Neutrophil (primary cell): ENCODE measurements around the gene PDE11A.

Experiments
- H3K27ac ChIP-seq: fragments of 200-600 bp; sonication (generic); 2 replicates; pipeline ENCODE4 v1.5.1; 2016; ENCODE audit warnings: mild to moderate bottlenecking, moderate library complexity
- H3K27me3 ChIP-seq: fragments of 200-600 bp; sonication (generic); 2 replicates; pipeline ENCODE4 v1.6.0; 2016; ENCODE audit warnings: mild to moderate bottlenecking
- H3K36me3 ChIP-seq: fragments of 200-600 bp; sonication (generic); 2 replicates; pipeline ENCODE4 v1.5.1; 2017
- H3K4me1 ChIP-seq, 2 experiments: fragments of 200-600 bp in 1 of 2; sonication (generic) in 1 of 2; 1 replicate in 1 of 2; 2 replicates in 1 of 2; pipeline versions ENCODE4 v1.5.1 to v1.6.1; 2013 to 2016; ENCODE audit warnings: low read depth in 1 of 2, low read length in 1 of 2, mild to moderate bottlenecking in 1 of 2, moderate library complexity in 1 of 2; ENCODE audit not compliant: control insufficient read depth in 1 of 2, insufficient read depth in 1 of 2
- H3K4me3 ChIP-seq, 2 experiments: fragments of 200-600 bp in 1 of 2; sonication (generic) in 1 of 2; 1 replicate in 1 of 2; 2 replicates in 1 of 2; pipeline ENCODE4 v1.5.1; 2013 to 2016; ENCODE audit warnings: low read depth in 1 of 2, low read length in 1 of 2, mild to moderate bottlenecking in 1 of 2, moderate library complexity in 1 of 2
- H3K9me3 ChIP-seq: fragments of 200-600 bp; sonication (generic); 2 replicates; pipeline ENCODE4 v1.5.1; 2016
- TF ChIP-seq, protein P1 (sequence below): fragments of 200-600 bp; sonication (generic); IDR thresholded peaks from 2 replicates; pipeline ENCODE4 v1.5.1; 2016; ENCODE audit warnings: antibody characterized with exemption

PDE11A gene

GRCh38 chr2:177669625-177670330, 402.8 kb downstream of the PDE11A start:
- Histone ChIP-seq H3K27me3 (no peaks in the 10 kb centered on the region), H3K36me3 (no peaks in the 10 kb centered on the region), H3K27ac (no peak overlapping the region), H3K4me1 (no peaks in the 10 kb centered on the region), H3K9me3 (no peaks in the 10 kb centered on the region), H3K4me3 (no peak overlapping the region)
- TF ChIP-seq, protein P1, sequence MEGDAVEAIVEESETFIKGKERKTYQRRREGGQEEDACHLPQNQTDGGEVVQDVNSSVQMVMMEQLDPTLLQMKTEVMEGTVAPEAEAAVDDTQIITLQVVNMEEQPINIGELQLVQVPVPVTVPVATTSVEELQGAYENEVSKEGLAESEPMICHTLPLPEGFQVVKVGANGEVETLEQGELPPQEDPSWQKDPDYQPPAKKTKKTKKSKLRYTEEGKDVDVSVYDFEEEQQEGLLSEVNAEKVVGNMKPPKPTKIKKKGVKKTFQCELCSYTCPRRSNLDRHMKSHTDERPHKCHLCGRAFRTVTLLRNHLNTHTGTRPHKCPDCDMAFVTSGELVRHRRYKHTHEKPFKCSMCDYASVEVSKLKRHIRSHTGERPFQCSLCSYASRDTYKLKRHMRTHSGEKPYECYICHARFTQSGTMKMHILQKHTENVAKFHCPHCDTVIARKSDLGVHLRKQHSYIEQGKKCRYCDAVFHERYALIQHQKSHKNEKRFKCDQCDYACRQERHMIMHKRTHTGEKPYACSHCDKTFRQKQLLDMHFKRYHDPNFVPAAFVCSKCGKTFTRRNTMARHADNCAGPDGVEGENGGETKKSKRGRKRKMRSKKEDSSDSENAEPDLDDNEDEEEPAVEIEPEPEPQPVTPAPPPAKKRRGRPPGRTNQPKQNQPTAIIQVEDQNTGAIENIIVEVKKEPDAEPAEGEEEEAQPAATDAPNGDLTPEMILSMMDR = no peak

DNA sequence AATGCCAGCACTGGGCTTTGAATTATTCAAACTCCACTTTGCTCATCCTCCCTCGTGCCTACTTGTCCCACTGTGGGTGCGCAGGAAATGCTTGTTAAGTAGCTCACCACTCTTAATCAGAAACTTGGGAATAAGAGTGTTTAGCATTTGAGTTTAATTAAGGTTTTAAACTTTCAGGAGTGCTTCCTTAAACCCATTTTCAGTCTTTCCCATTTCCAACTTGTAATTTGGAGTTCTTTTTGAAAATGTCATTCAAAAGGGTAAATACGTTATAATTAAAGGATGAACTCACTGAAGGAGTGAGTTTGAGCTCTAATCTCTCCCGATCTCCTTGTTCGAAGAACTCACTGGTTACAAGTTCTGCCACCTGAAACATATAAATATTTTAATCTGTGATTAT, 403.4 kb downstream of the PDE11A start:
- Histone ChIP-seq H3K4me3 (no peak overlapping the region), H3K27ac (no peak overlapping the region), H3K36me3 (no peaks in the 10 kb centered on the region), H3K4me1 (no peaks in the 10 kb centered on the region), H3K9me3 (no peaks in the 10 kb centered on the region), H3K27me3 (no peaks in the 10 kb centered on the region)
- TF ChIP-seq, protein P1 = no peak

DNA sequence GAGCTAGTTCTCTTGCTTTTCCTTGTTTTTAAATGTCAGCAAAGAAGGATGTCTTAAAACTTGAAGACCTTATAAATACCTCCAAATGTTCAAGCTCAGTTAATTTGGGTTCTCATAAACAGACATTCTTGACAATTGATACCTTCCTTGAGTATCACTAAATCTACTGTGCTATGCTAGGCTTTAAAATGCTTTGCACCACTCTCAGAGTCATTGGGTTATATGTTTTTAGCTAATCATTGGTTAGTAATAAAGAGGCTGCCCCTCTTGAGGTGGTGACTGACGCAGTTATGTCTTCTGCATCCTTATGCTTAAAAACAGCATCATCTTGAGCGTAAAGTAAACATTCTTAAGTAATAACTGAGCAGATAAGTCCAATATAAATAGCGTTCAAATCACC, 404.0 kb downstream of the PDE11A start:
- Histone ChIP-seq H3K9me3 (no peaks in the 10 kb centered on the region), H3K4me3 (no peak overlapping the region), H3K27ac (no peak overlapping the region), H3K36me3 (no peaks in the 10 kb centered on the region), H3K27me3 (no peaks in the 10 kb centered on the region), H3K4me1 (no peaks in the 10 kb centered on the region)
- TF ChIP-seq, protein P1 = no peak

GRCh38 chr2:177667626-177668025, 405.0 kb downstream of the PDE11A start:
- TF ChIP-seq, protein P1 = no peak
- no peak overlapping the region for H3K27ac ChIP-seq
- no peaks in the 10 kb centered on the region for H3K9me3 ChIP-seq
- no peaks in the 10 kb centered on the region for H3K36me3 ChIP-seq
- H3K4me1 ChIP-seq = no peaks in the 10 kb centered on the region
- H3K4me3 ChIP-seq = no peak overlapping the region
- H3K27me3 ChIP-seq = no peaks in the 10 kb centered on the region

DNA sequence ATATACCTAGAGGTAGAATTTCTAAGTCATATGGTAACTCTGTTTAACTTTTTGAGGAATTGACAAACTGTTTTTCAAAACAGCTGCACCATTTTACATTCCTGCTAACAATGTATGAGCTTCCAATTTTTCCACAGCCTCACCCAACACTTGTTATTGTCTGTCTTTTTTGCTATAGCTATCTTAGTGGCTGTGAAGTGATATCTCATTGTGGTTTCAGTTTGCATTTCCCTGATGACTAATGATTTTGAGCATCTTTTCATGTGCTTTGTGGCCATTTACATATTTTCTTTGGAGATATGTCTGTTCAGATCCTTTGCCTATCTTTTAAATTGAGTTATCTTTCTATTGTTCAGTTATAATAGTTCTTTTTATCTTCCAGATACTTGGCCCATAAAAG, 406.2 kb downstream of the PDE11A start:
- Histone ChIP-seq H3K27ac (no peak overlapping the region), H3K4me1 (no peaks in the 10 kb centered on the region), H3K4me3 (no peak overlapping the region), H3K9me3 (no peaks in the 10 kb centered on the region), H3K27me3 (no peaks in the 10 kb centered on the region), H3K36me3 (no peaks in the 10 kb centered on the region)
- TF ChIP-seq, protein P1 = no peak
